HG03520 (cell line): ENCODE measurements around the gene TCEAL7.

Experiments used
- ATAC-seq: cut with Tn5 transposase; IDR thresholded peaks from one replicate; pipeline ENCODE4 v1.9.1; 2021; ENCODE audit warnings: mild to moderate bottlenecking, moderate library complexity; ENCODE audit not compliant: unreplicated experiment

Gene TCEAL7

DNA sequence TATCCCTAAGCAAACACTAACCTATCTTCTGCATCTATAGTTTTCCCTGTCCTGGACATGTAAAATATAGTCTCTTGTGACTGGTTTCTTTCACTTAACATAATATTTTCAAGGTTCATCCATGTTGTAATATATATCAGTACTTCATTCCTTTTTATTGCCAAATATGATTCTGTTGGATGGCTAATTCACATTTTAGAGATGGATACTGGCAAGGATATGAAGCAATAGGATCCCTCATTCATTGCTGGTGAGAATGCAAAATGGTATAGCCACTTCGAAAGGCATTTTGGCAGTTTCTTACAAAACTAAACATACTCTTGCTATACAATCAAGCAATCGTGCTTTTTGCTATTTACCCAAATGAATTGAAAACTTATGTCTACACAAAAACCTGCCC, 33.0 kb downstream of the TCEAL7 start:
- ATAC-seq = no peak

DNA sequence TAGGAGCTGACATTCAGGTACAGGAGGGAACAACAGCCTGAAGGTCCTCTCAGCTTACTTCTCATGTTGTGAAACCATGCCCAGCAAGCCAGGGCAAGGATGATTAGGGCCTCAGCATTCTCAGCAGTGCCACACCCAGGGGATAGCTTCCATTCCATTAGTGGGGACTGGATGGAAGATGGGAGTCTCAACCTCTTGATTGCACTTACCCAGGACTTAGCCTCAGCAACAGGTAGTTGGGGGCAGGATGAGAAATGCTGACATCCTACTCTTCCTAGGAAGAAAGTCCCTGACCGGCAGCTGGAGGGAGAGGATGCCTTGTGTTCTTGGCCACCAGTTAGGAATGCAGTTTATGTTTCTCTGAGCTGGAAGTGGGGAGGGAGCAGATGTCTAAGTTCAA, 37.5 kb downstream of the TCEAL7 start:
- ATAC-seq = no peak

DNA sequence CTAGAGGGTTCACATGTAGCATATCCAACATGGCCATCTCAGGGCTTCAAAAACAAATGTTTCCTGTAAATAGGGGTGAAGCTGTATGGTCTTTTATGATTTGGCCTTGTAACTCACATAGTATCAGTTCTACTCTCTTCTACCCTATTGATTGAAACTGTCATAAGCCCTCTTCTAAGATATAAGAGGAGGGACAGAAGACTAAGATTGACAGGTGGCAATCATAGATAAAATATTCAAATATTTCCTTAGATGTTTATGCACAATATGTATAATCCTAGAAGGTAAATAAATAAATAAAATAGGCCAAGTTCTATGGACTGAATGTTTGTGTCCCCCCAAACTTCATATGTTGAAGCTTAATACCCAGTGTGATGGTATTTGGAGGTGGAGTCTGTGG, 39.4 kb downstream of the TCEAL7 start:
- ATAC-seq = no peak

DNA sequence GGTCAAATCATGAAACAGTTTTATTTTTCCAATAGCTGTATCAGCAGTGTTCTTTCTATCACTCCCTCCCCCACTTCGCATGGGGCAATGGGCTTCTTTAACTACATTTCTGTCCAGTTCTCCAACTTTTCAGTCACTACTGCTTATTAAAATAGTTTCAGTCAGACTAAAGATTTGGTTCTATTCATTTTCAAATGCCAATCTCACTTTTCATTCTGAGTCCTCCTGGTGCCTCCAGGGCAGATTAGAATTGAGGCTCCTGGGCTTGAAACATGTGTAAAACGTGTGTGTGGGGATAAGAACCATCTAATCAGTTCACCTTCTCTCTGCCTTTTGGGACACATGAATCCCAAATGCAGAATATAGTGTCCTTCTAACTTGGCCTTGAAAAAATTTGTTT, 42.8 kb downstream of the TCEAL7 start:
- no peak for ATAC-seq

DNA sequence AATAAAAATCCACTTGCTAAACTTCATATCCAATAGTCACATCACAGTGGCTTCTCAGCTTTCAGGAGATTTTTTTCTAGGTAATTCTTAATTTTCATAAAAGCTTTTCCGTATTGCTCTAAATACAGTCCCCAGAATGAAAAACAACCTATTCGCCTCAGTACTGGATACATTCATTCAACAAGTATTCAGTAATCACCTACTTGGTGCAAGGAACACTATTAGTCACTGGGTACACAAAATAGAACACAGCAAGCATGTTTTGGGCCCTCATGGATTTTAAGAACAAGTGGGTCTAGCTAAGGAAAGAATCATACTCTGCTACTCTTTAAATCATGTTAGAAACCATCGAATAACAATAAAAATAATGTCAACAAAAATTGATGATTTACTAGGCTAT, 43.5 kb downstream of the TCEAL7 start:
- no peak for ATAC-seq

DNA sequence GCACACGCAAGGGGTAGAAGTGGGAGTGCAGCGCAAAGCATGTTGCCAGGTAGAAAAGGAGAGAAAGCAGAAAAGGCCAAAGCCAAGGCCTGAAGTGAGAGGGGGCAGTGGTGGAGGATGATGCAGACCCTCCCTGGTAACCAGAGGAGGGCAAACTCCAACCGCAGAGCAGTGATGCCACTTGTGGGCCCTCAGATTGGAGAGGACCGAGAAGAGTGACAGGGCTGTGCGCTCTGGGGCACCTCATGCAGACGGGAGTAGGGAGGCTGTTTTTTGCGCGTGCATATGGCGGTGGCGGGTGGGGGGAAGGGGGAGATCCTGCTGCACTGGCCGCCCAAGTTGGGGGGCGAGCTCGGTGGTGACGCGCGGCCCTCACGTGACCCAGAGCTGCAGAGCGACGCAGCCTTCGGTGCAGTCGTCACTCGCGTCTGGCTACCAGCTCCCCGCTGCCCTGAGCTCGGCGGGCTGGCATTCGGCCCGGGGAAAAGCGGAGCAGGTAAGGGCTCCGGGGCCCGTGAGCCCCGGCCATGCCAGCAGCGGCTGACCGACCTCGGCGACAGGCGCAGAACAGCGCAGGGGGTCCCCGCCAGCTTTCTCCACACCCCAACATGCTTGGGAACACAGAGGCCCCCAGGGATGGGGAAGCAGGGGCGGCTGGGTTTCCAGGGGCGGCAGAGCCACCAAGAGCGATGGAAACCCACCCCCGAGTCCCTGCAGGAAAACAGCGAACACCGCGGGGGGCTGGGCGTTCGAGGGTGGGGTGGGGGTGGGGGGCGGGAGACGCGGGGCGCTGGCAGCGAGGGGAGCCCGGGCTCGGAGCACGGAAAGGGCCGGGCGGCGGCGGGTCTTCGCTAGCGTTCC, 46.3 kb downstream of the TCEAL7 start, which contains the start of gene BEX3:
BEX3 (plus strand) TSS at position 421 of the 861 bp plus-strand sequence. CDS start 984 bp downstream, outside the sequence.
- ATAC-seq = no peak

DNA sequence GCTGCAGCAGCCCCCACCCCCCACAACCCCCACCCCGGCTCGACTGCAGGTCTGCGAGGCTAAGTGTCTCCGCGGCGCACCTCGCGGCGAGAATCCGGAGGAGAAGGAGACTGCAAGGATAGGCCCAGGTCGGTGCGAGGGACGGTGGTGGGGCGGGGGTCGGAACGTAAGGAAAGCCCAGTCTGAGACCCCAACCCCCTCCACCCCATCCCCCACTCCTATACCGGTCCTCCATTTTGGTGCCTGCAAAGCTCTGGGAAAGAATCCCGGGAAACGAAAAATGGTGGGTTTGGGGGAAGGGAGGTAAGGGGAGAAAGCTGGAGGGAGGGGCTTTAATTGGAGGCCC, 46.9 kb downstream of the TCEAL7 start:
- no peak for ATAC-seq

DNA sequence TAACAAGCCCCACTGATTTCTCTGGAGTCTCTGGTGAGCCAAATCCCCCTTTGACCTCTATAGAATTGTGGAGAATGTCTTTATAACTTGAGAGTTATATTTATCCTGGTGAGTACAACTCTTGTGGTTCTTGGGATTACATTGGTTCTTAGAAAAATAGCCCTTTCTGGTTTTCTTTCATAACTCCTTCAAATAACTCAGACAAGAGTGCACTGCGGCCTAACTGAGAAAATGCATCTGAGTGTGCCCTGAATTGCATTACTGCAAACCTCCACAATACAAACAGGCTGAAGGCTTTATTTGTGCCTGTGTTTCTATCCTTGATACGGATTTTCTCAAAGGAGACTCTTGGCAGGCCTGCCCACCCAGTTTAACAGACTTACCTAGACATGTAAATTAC, 49.0 kb downstream of the TCEAL7 start:
- ATAC-seq = no peak
